ENCODE results near the gene TBC1D22B.
"Not testable (repeated sequence)": the region's sequence is repeated elsewhere in the genome, so short reads cannot be mapped to it uniquely, and the experiment has no call there.

The TBC1D22B gene

GRCh38 chr6:37305841-37306425 lies 48.4 kb downstream of the TBC1D22B start:
- no peak overlapping the region for H3K4me3 ChIP-seq (ENCODE audit: insufficient read depth in 1 of 2, low read depth in 1 of 2, low read length in 2 of 2)
- H3K9ac ChIP-seq (ENCODE audit: low read length), result no peak overlapping the region
- H3K23ac ChIP-seq (ENCODE audit: low read length in 2 of 2), result no peak overlapping the region
- H3K4me2 ChIP-seq (ENCODE audit: low read length, poor library complexity, severe bottlenecking), result no peak overlapping the region
- no peaks in the 10 kb centered on the region for H3K27me3 ChIP-seq (ENCODE audit: control insufficient read depth in 1 of 2, insufficient read depth in 1 of 2, low read length in 2 of 2)
- no peaks in the 10 kb centered on the region for H3K9me3 ChIP-seq (ENCODE audit: control insufficient read depth, low read length)
- no peak overlapping the region for H3K27ac ChIP-seq (ENCODE audit: low read length, poor library complexity, severe bottlenecking)
- 89% methylated on average over 4 of the region's 4 CpGs for WGBS
- no peak overlapping the region for H3K18ac ChIP-seq (ENCODE audit: low read depth in 1 of 2, low read length in 2 of 2)
- H3K14ac ChIP-seq (ENCODE audit: low read length in 2 of 2), result no peak overlapping the region
- peaks cover 19% of the 10 kb centered on the region for H3K79me1 ChIP-seq (replicated peaks; ENCODE audit: low read length, poor library complexity, severe bottlenecking)
- no peak overlapping the region for H2BK120ac ChIP-seq (ENCODE audit: low read depth, low read length)
- DNase-seq, result no peak
- no peak overlapping the region for H2BK5ac ChIP-seq (ENCODE audit: low read depth, low read length, poor library complexity, severe bottlenecking)
- peaks cover 21 to 42% of the 10 kb centered on the region in 2 experiments for H3K36me3 ChIP-seq (ENCODE audit: control insufficient read depth in 1 of 2, insufficient read depth in 2 of 2, low read depth in 1 of 2, low read length in 2 of 2)
- no peak overlapping the region for H2BK15ac ChIP-seq (ENCODE audit: low read depth, poor library complexity, severe bottlenecking)
- no peak overlapping the region for H4K8ac ChIP-seq (ENCODE audit: low read length)
- no peak overlapping the region for H3K4ac ChIP-seq (ENCODE audit: low read depth in 1 of 2, low read length in 2 of 2)
- no peak overlapping the region for H2AK5ac ChIP-seq (ENCODE audit: low read length, severe bottlenecking)
- no peak overlapping the region for H2AFZ ChIP-seq (ENCODE audit: low read depth, low read length)
- H4K91ac ChIP-seq (ENCODE audit: low read length), result no peak overlapping the region
- no peak overlapping the region for H2BK12ac ChIP-seq (ENCODE audit: low read length in 2 of 2)
- H3K4me1 ChIP-seq (ENCODE audit: control insufficient read depth, insufficient read depth, low read depth, low read length), result no peaks in the 10 kb centered on the region

GRCh38 chr6:37306624-37307222 lies 49.2 kb downstream of the TBC1D22B start:
- H3K18ac ChIP-seq (ENCODE audit: low read depth in 1 of 2, low read length in 2 of 2), result no peak overlapping the region
- H3K23ac ChIP-seq (ENCODE audit: low read length in 2 of 2), result no peak overlapping the region
- no peak overlapping the region for H4K91ac ChIP-seq (ENCODE audit: low read length)
- H3K36me3 ChIP-seq (ENCODE audit: control insufficient read depth in 1 of 2, insufficient read depth in 2 of 2, low read depth in 1 of 2, low read length in 2 of 2), result peaks cover 19 to 37% of the 10 kb centered on the region in 2 experiments
- H2BK120ac ChIP-seq (ENCODE audit: low read depth, low read length), result no peak overlapping the region
- H3K9me3 ChIP-seq (ENCODE audit: control insufficient read depth, low read length), result no peaks in the 10 kb centered on the region
- no peaks in the 10 kb centered on the region for H3K4me1 ChIP-seq (ENCODE audit: control insufficient read depth, insufficient read depth, low read depth, low read length)
- no peaks in the 10 kb centered on the region for H3K27me3 ChIP-seq (ENCODE audit: control insufficient read depth in 1 of 2, insufficient read depth in 1 of 2, low read length in 2 of 2)
- WGBS, result 100% methylated on average over 2 of the region's 4 CpGs
- H2BK15ac ChIP-seq (ENCODE audit: low read depth, poor library complexity, severe bottlenecking), result no peak overlapping the region
- H3K4ac ChIP-seq (ENCODE audit: low read depth in 1 of 2, low read length in 2 of 2), result no peak overlapping the region
- H3K9ac ChIP-seq (ENCODE audit: low read length), result no peak overlapping the region
- no peak overlapping the region for H4K8ac ChIP-seq (ENCODE audit: low read length)
- peaks cover 16% of the 10 kb centered on the region for H3K79me1 ChIP-seq (replicated peaks; ENCODE audit: low read length, poor library complexity, severe bottlenecking)
- no peak overlapping the region for H3K4me3 ChIP-seq (ENCODE audit: insufficient read depth in 1 of 2, low read depth in 1 of 2, low read length in 2 of 2)
- no peak overlapping the region for H2BK12ac ChIP-seq (ENCODE audit: low read length in 2 of 2)
- no peak for DNase-seq
- no peak overlapping the region for H2AFZ ChIP-seq (ENCODE audit: low read depth, low read length)
- no peak overlapping the region for H2AK5ac ChIP-seq (ENCODE audit: low read length, severe bottlenecking)
- H3K27ac ChIP-seq (ENCODE audit: low read length, poor library complexity, severe bottlenecking), result no peak overlapping the region
- no peak overlapping the region for H3K14ac ChIP-seq (ENCODE audit: low read length in 2 of 2)
- H2BK5ac ChIP-seq (ENCODE audit: low read depth, low read length, poor library complexity, severe bottlenecking), result no peak overlapping the region
- H3K4me2 ChIP-seq (ENCODE audit: low read length, poor library complexity, severe bottlenecking), result no peak overlapping the region

GRCh38 chr6:37307484-37307883 lies 49.9 kb downstream of the TBC1D22B start:
- Histone ChIP-seq H3K36me3 (ENCODE audit: control insufficient read depth in 1 of 2, insufficient read depth in 2 of 2, low read depth in 1 of 2, low read length in 2 of 2) (peaks cover 14 to 33% of the 10 kb centered on the region in 2 experiments), H3K79me1 (replicated peaks; ENCODE audit: low read length, poor library complexity, severe bottlenecking) (peaks cover 16% of the 10 kb centered on the region), H3K9ac (ENCODE audit: low read length) (peak overlapping the region; percentile 53)
- H4K91ac ChIP-seq (ENCODE audit: low read length); H4K8ac ChIP-seq (ENCODE audit: low read length); H2AFZ ChIP-seq (ENCODE audit: low read depth, low read length); H3K4me3 ChIP-seq (ENCODE audit: insufficient read depth in 1 of 2, low read depth in 1 of 2, low read length in 2 of 2); H3K27ac ChIP-seq (ENCODE audit: low read length, poor library complexity, severe bottlenecking); H3K23ac ChIP-seq (ENCODE audit: low read length in 2 of 2); H3K4ac ChIP-seq (ENCODE audit: low read depth in 1 of 2, low read length in 2 of 2); DNase-seq; H2BK120ac ChIP-seq (ENCODE audit: low read depth, low read length); H3K18ac ChIP-seq (ENCODE audit: low read depth in 1 of 2, low read length in 2 of 2); H3K9me3 ChIP-seq (ENCODE audit: control insufficient read depth, low read length); H2AK5ac ChIP-seq (ENCODE audit: low read length, severe bottlenecking); H2BK12ac ChIP-seq (ENCODE audit: low read length in 2 of 2); H3K14ac ChIP-seq (ENCODE audit: low read length in 2 of 2); H2BK15ac ChIP-seq (ENCODE audit: low read depth, poor library complexity, severe bottlenecking); H3K4me2 ChIP-seq (ENCODE audit: low read length, poor library complexity, severe bottlenecking); H3K4me1 ChIP-seq (ENCODE audit: control insufficient read depth, insufficient read depth, low read depth, low read length); H3K27me3 ChIP-seq (ENCODE audit: control insufficient read depth in 1 of 2, insufficient read depth in 1 of 2, low read length in 2 of 2); H2BK5ac ChIP-seq (ENCODE audit: low read depth, low read length, poor library complexity, severe bottlenecking): not testable (repeated sequence)
- 97% methylated on average over 10 of the region's 10 CpGs for WGBS

- WGBS, result 48% methylated on average over 5 of the region's 5 CpGs
- Histone ChIP-seq H3K79me1 (replicated peaks; ENCODE audit: low read length, poor library complexity, severe bottlenecking) (peaks cover 13% of the 10 kb centered on the region), H4K91ac (ENCODE audit: low read length) (peak overlapping the region; percentile 16), H2AK5ac (ENCODE audit: low read length, severe bottlenecking) (no peak overlapping the region), H3K9me3 (ENCODE audit: control insufficient read depth, low read length) (no peaks in the 10 kb centered on the region), H3K27me3 (ENCODE audit: control insufficient read depth in 1 of 2, insufficient read depth in 1 of 2, low read length in 2 of 2) (no peaks in the 10 kb centered on the region), H2BK15ac (ENCODE audit: low read depth, poor library complexity, severe bottlenecking) (no peak overlapping the region), H3K9ac (ENCODE audit: low read length) (peak overlapping the region; percentile 53), H3K4me1 (ENCODE audit: control insufficient read depth, insufficient read depth, low read depth, low read length) (no peaks in the 10 kb centered on the region), H3K18ac (ENCODE audit: low read depth in 1 of 2, low read length in 2 of 2) (no peak overlapping the region), H3K23ac (ENCODE audit: low read length in 2 of 2) (no peak overlapping the region), H3K4ac (ENCODE audit: low read depth in 1 of 2, low read length in 2 of 2) (no peak overlapping the region), H3K36me3 (ENCODE audit: control insufficient read depth in 1 of 2, insufficient read depth in 2 of 2, low read depth in 1 of 2, low read length in 2 of 2) (peaks cover 17 to 33% of the 10 kb centered on the region in 2 experiments), H3K4me3 (ENCODE audit: insufficient read depth in 1 of 2, low read depth in 1 of 2, low read length in 2 of 2) (no peak overlapping the region), H4K8ac (ENCODE audit: low read length) (peak overlapping the region; percentile 45), H3K27ac (ENCODE audit: low read length, poor library complexity, severe bottlenecking) (no peak overlapping the region), H2AFZ (ENCODE audit: low read depth, low read length) (no peak overlapping the region), H2BK5ac (ENCODE audit: low read depth, low read length, poor library complexity, severe bottlenecking) (no peak overlapping the region), H3K14ac (ENCODE audit: low read length in 2 of 2) (no peak overlapping the region), H2BK12ac (ENCODE audit: low read length in 2 of 2) (peak overlapping the region in 1 of 2 experiments; percentile 84), H2BK120ac (ENCODE audit: low read depth, low read length) (no peak overlapping the region), H3K4me2 (ENCODE audit: low read length, poor library complexity, severe bottlenecking) (no peak overlapping the region)
- DNase-seq, result peak; percentile 71
These were observed 50.7 kb downstream of the TBC1D22B start for GRCh38 chr6:37308069-37308815.
